ENCODE data around the gene PHTF1.

DNA sequence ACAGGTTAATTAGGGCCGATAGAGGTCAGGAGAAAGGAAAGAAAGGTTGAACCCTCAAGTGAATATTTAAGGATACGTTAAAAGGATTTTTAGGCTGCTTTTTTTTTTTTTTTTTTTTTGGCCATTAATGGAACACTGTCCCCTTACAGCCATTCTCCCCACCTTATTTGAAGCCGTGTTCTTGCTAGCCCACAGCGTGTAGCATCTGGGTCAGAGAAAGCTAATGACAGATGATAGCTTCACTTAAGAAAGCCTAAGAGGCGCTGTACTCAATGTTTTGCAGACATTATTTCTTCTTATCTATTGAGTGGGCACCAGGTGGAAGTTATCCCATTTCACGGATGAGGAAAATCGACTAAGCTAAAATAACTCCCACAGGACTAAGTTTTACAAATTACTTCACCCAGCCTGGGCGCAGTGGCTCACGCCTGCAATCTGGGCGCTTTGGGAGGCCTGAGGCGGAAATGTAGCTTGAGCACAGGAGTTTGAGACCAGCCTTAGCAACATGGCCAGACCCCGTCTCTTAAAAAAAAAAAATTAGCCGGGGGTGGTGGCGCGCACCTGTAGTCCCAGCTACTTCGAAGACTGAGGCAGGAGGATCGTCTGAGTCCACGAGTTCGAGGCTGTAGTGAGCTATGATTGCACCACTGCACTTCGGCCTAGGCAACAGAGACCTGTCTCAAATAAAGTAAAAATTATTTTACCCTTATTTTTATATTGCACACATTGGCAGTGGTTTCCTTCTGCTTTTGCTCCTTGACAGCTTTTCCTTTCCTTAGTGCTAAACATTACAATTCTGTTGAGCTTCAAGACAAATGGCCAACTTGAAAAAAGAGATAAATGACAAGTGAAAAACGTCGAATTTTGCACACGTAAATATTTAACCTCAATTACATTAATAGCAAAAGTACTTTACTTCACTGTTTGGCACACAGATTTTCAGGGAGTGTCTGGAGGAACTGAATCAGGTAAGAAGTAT lies 1.1 kb upstream of the PHTF1 start:
- no peak for TF ChIP-seq SUZ12 (IDR thresholded peaks at IDR 0.05; ENCODE audit: unreplicated experiment)
- TF ChIP-seq, protein P1, sequence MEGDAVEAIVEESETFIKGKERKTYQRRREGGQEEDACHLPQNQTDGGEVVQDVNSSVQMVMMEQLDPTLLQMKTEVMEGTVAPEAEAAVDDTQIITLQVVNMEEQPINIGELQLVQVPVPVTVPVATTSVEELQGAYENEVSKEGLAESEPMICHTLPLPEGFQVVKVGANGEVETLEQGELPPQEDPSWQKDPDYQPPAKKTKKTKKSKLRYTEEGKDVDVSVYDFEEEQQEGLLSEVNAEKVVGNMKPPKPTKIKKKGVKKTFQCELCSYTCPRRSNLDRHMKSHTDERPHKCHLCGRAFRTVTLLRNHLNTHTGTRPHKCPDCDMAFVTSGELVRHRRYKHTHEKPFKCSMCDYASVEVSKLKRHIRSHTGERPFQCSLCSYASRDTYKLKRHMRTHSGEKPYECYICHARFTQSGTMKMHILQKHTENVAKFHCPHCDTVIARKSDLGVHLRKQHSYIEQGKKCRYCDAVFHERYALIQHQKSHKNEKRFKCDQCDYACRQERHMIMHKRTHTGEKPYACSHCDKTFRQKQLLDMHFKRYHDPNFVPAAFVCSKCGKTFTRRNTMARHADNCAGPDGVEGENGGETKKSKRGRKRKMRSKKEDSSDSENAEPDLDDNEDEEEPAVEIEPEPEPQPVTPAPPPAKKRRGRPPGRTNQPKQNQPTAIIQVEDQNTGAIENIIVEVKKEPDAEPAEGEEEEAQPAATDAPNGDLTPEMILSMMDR (IDR thresholded peaks at IDR 0.05 in 2 of 3, conservative IDR thresholded peaks at IDR 0.05 in 1 of 3; ENCODE audit: control insufficient read depth in 2 of 3, extremely low read depth in 1 of 3, insufficient read depth in 1 of 3, low read depth in 3 of 3, low read length in 3 of 3): no peak
- TF ChIP-seq, protein P2, sequence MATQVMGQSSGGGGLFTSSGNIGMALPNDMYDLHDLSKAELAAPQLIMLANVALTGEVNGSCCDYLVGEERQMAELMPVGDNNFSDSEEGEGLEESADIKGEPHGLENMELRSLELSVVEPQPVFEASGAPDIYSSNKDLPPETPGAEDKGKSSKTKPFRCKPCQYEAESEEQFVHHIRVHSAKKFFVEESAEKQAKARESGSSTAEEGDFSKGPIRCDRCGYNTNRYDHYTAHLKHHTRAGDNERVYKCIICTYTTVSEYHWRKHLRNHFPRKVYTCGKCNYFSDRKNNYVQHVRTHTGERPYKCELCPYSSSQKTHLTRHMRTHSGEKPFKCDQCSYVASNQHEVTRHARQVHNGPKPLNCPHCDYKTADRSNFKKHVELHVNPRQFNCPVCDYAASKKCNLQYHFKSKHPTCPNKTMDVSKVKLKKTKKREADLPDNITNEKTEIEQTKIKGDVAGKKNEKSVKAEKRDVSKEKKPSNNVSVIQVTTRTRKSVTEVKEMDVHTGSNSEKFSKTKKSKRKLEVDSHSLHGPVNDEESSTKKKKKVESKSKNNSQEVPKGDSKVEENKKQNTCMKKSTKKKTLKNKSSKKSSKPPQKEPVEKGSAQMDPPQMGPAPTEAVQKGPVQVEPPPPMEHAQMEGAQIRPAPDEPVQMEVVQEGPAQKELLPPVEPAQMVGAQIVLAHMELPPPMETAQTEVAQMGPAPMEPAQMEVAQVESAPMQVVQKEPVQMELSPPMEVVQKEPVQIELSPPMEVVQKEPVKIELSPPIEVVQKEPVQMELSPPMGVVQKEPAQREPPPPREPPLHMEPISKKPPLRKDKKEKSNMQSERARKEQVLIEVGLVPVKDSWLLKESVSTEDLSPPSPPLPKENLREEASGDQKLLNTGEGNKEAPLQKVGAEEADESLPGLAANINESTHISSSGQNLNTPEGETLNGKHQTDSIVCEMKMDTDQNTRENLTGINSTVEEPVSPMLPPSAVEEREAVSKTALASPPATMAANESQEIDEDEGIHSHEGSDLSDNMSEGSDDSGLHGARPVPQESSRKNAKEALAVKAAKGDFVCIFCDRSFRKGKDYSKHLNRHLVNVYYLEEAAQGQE (IDR thresholded peaks at IDR 0.05; ENCODE audit: low read depth, low read length): no peak
- TF ChIP-seq EZH2 (IDR thresholded peaks at IDR 0.05; ENCODE audit: borderline replicate concordance, control insufficient read depth, low read depth, low read length): no peak
- no peak for TF ChIP-seq WRNIP1 (IDR thresholded peaks at IDR 0.05; ENCODE audit: borderline replicate concordance, low read depth, low read length)
- TF ChIP-seq SREBF2 (IDR thresholded peaks at IDR 0.05; ENCODE audit: low read length): no peak
- no peak for TF ChIP-seq GATAD2B (conservative IDR thresholded peaks at IDR 0.05; ENCODE audit: low read depth)
- TF ChIP-seq, protein P3, sequence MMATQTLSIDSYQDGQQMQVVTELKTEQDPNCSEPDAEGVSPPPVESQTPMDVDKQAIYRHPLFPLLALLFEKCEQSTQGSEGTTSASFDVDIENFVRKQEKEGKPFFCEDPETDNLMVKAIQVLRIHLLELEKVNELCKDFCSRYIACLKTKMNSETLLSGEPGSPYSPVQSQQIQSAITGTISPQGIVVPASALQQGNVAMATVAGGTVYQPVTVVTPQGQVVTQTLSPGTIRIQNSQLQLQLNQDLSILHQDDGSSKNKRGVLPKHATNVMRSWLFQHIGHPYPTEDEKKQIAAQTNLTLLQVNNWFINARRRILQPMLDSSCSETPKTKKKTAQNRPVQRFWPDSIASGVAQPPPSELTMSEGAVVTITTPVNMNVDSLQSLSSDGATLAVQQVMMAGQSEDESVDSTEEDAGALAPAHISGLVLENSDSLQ (IDR thresholded peaks at IDR 0.05): no peak
- TF ChIP-seq, protein P4, sequence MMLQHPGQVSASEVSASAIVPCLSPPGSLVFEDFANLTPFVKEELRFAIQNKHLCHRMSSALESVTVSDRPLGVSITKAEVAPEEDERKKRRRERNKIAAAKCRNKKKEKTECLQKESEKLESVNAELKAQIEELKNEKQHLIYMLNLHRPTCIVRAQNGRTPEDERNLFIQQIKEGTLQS (IDR thresholded peaks at IDR 0.05; ENCODE audit: borderline replicate concordance, extremely low read depth, low read depth, low read length): no peak
